Central memory CD8-positive, alpha-beta T cell (primary cell): Measurements from ENCODE around the gene SUGCT.

Source experiments
- ATAC-seq: fragments of 150-1000 bp; cut with Tn5 transposase; replicated peaks from 2 replicates; pipeline ENCODE4 v1.10.0; 2022; ENCODE audit warnings: mild to moderate bottlenecking, moderate FRiP score, moderate number of reproducible peaks; ENCODE audit not compliant: poor library complexity, severe bottlenecking; ENCODE audit errors: extremely low read depth
- DNase-seq, 2 donors: peaks; one replicate each; pipeline ENCODE4 v3.0.0; 2021; ENCODE audit warnings: low spot score in 2 of 2
- H3K27ac Mint-ChIP-seq: one replicate; pipeline ENCODE4 v1.8.0; 2022; ENCODE audit warnings: low read depth, mild to moderate bottlenecking, moderate library complexity, mixed read lengths
- H3K27me3 Mint-ChIP-seq: one replicate; pipeline ENCODE4 v1.8.0; 2022; ENCODE audit warnings: mixed read lengths
- H3K36me3 Mint-ChIP-seq: one replicate; pipeline ENCODE4 v1.8.0; 2022; ENCODE audit warnings: mild to moderate bottlenecking, moderate library complexity, mixed read lengths; ENCODE audit not compliant: insufficient read depth
- H3K4me1 Mint-ChIP-seq: one replicate; pipeline ENCODE4 v1.8.0; 2022; ENCODE audit warnings: mixed read lengths
- H3K4me3 Mint-ChIP-seq: one replicate; pipeline ENCODE4 v1.8.0; 2022; ENCODE audit warnings: mild to moderate bottlenecking, moderate library complexity, mixed read lengths
- H3K9me3 Mint-ChIP-seq: one replicate; pipeline ENCODE4 v1.8.0; 2022; ENCODE audit warnings: mixed read lengths

Gene SUGCT

GRCh38 chr7:40520986-40521738 is 386.4 kb downstream of the SUGCT start:
- DNase-seq (no peak), ATAC-seq (no peak)
- no peaks in the 10 kb centered on the region for H3K9me3 Mint-ChIP-seq
- no peaks in the 10 kb centered on the region for H3K27me3 Mint-ChIP-seq
- H3K27ac Mint-ChIP-seq: no peak overlapping the region
- H3K36me3 Mint-ChIP-seq: no peaks in the 10 kb centered on the region
- no peaks in the 10 kb centered on the region for H3K4me1 Mint-ChIP-seq
- H3K4me3 Mint-ChIP-seq: no peak overlapping the region

- Mint-ChIP-seq H3K9me3 (peaks cover 7% of the 10 kb centered on the region), H3K27ac (no peak overlapping the region), H3K4me1 (no peaks in the 10 kb centered on the region), H3K27me3 (no peaks in the 10 kb centered on the region), H3K4me3 (no peak overlapping the region), H3K36me3 (no peaks in the 10 kb centered on the region)
- DNase-seq (no peak), ATAC-seq (no peak)
Observed at GRCh38 chr7:40525764-40526163, 391.0 kb downstream of the SUGCT start.

GRCh38 chr7:40526951-40527715 is 392.3 kb downstream of the SUGCT start:
- Mint-ChIP-seq H3K27me3 (no peaks in the 10 kb centered on the region), H3K9me3 (peaks cover 7% of the 10 kb centered on the region), H3K4me1 (no peaks in the 10 kb centered on the region), H3K4me3 (no peak overlapping the region), H3K27ac (no peak overlapping the region), H3K36me3 (no peaks in the 10 kb centered on the region)
- DNase-seq (no peak), ATAC-seq (no peak)

- Mint-ChIP-seq H3K4me1 (no peaks in the 10 kb centered on the region), H3K27me3 (no peaks in the 10 kb centered on the region), H3K9me3 (peaks cover 7% of the 10 kb centered on the region), H3K4me3 (no peak overlapping the region), H3K27ac (no peak overlapping the region), H3K36me3 (no peaks in the 10 kb centered on the region)
- ATAC-seq (no peak), DNase-seq (no peak)
Observed at GRCh38 chr7:40527723-40528122, 392.9 kb downstream of the SUGCT start.

GRCh38 chr7:40530292-40530691 is 395.5 kb downstream of the SUGCT start:
- no peak overlapping the region for H3K27ac Mint-ChIP-seq
- H3K27me3 Mint-ChIP-seq: no peaks in the 10 kb centered on the region
- ATAC-seq (no peak), DNase-seq (no peak)
- no peak overlapping the region for H3K4me3 Mint-ChIP-seq
- no peaks in the 10 kb centered on the region for H3K36me3 Mint-ChIP-seq
- H3K4me1 Mint-ChIP-seq: no peaks in the 10 kb centered on the region
- peaks cover 7% of the 10 kb centered on the region for H3K9me3 Mint-ChIP-seq

GRCh38 chr7:40531956-40532355 is 397.2 kb downstream of the SUGCT start:
- Mint-ChIP-seq H3K27ac (no peak overlapping the region), H3K4me3 (no peak overlapping the region), H3K4me1 (no peaks in the 10 kb centered on the region), H3K36me3 (no peaks in the 10 kb centered on the region), H3K27me3 (no peaks in the 10 kb centered on the region), H3K9me3 (peaks cover 18% of the 10 kb centered on the region)
- ATAC-seq (no peak), DNase-seq (no peak)

GRCh38 chr7:40535678-40536077 is 400.9 kb downstream of the SUGCT start:
- no peaks in the 10 kb centered on the region for H3K4me1 Mint-ChIP-seq

GRCh38 chr7:40536421-40536820 is 401.6 kb downstream of the SUGCT start:
- Mint-ChIP-seq H3K27me3 (no peaks in the 10 kb centered on the region), H3K9me3 (peaks cover 11% of the 10 kb centered on the region), H3K4me1 (no peaks in the 10 kb centered on the region), H3K27ac (no peak overlapping the region), H3K36me3 (no peaks in the 10 kb centered on the region), H3K4me3 (no peak overlapping the region)
- no peak for DNase-seq
- ATAC-seq: no peak

More at GRCh38 chr7:40535678-40536077, 400.9 kb downstream of the SUGCT start:
- Mint-ChIP-seq H3K27ac (no peak overlapping the region), H3K4me3 (no peak overlapping the region), H3K27me3 (no peaks in the 10 kb centered on the region), H3K9me3 (peaks cover 11% of the 10 kb centered on the region), H3K36me3 (no peaks in the 10 kb centered on the region)
- DNase-seq (no peak), ATAC-seq (no peak)

GRCh38 chr7:40538281-40538680 is 403.5 kb downstream of the SUGCT start:
- no peaks in the 10 kb centered on the region for H3K4me1 Mint-ChIP-seq
- ATAC-seq (no peak), DNase-seq (no peak)
- no peaks in the 10 kb centered on the region for H3K36me3 Mint-ChIP-seq
- no peak overlapping the region for H3K27ac Mint-ChIP-seq
- no peak overlapping the region for H3K4me3 Mint-ChIP-seq
- H3K27me3 Mint-ChIP-seq: no peaks in the 10 kb centered on the region
- peaks cover 11% of the 10 kb centered on the region for H3K9me3 Mint-ChIP-seq

- Mint-ChIP-seq H3K9me3 (peaks cover 10% of the 10 kb centered on the region), H3K4me3 (no peak overlapping the region), H3K27ac (no peak overlapping the region), H3K27me3 (no peaks in the 10 kb centered on the region), H3K36me3 (no peaks in the 10 kb centered on the region), H3K4me1 (no peaks in the 10 kb centered on the region)
- DNase-seq (no peak), ATAC-seq (no peak)
Observed at GRCh38 chr7:40541336-40541735, 406.5 kb downstream of the SUGCT start.

GRCh38 chr7:40542982-40543741 is 408.4 kb downstream of the SUGCT start:
- no peak overlapping the region for H3K4me3 Mint-ChIP-seq
- DNase-seq: no peak
- no peaks in the 10 kb centered on the region for H3K36me3 Mint-ChIP-seq
- peaks cover 6% of the 10 kb centered on the region for H3K9me3 Mint-ChIP-seq
- no peaks in the 10 kb centered on the region for H3K4me1 Mint-ChIP-seq
- no peaks in the 10 kb centered on the region for H3K27me3 Mint-ChIP-seq
- no peak overlapping the region for H3K27ac Mint-ChIP-seq
- no peak for ATAC-seq

- Mint-ChIP-seq H3K9me3 (peaks cover 13% of the 10 kb centered on the region), H3K4me1 (no peaks in the 10 kb centered on the region), H3K36me3 (no peaks in the 10 kb centered on the region), H3K4me3 (no peak overlapping the region), H3K27ac (no peak overlapping the region), H3K27me3 (no peaks in the 10 kb centered on the region)
- DNase-seq (no peak), ATAC-seq (no peak)
Observed at GRCh38 chr7:40544221-40544723, 409.5 kb downstream of the SUGCT start.
